OCI-LY7 (cell line): ENCODE measurements around the gene ZDHHC14. TPM values are rescaled to one million over a fixed set of nuclear protein-coding genes. Genes with fewer than 3 reads are reported as not detected.

Experiments used
- BruUV-seq: library from RNA; stranded (reverse); fragments of 400-500 nt; replicated peaks from 2 replicates; lab custom pipeline; 2021; lab: Mats Ljungman, UMichigan
- CTCF ChIA-PET: fragments of 300-600 bp; sonication (Branson Sonifier 250); formaldehyde crosslinking; loops from one replicate; lab custom pipeline; 2022; ENCODE audit warnings: antibody characterized with exemption; ENCODE audit not compliant: unreplicated experiment; lab: Charles Lee
- POLR2A ChIA-PET: fragments of 300-600 bp; sonication (Branson Sonifier 250); formaldehyde crosslinking; loops from one replicate; lab custom pipeline; 2022; ENCODE audit warnings: antibody characterized with exemption; lab: Charles Lee
- DNase-seq: peaks from one replicate; pipeline ENCODE4 v3.0.0-alpha.2; 2015; ENCODE audit warnings: low spot score
- H2AFZ ChIP-seq: fragments of 200-600 bp; sonication (generic), shearing (Covaris generic); 2 replicates; pipeline ENCODE4 v1.6.1; 2014; ENCODE audit warnings: mild to moderate bottlenecking, antibody characterized with exemption, low read length, moderate library complexity
- H3K27ac ChIP-seq: fragments of 200-600 bp; sonication (generic); 2 replicates; pipeline ENCODE4 v1.5.1; 2014; ENCODE audit warnings: mixed run types, low read depth, mild to moderate bottlenecking, moderate library complexity, low read length, inconsistent platforms; ENCODE audit not compliant: poor library complexity, severe bottlenecking
- H3K36me3 ChIP-seq: fragments of 200-600 bp; sonication (generic); 2 replicates; pipeline ENCODE4 v1.6.1; 2014; ENCODE audit warnings: mild to moderate bottlenecking, antibody characterized with exemption, low read length, moderate library complexity, mixed read lengths; ENCODE audit not compliant: insufficient read depth
- H3K4me1 ChIP-seq: fragments of 200-600 bp; sonication (generic); 2 replicates; pipeline ENCODE4 v1.5.1; 2014; ENCODE audit warnings: mild to moderate bottlenecking, low read length; ENCODE audit not compliant: insufficient read depth, poor library complexity, severe bottlenecking
- H3K4me2 ChIP-seq: fragments of 200-600 bp; sonication (generic); 2 replicates; pipeline ENCODE4 v1.6.1; 2014; ENCODE audit warnings: mild to moderate bottlenecking, low read length
- H3K4me3 ChIP-seq: fragments of 200-600 bp; sonication (generic); 2 replicates; pipeline ENCODE4 v1.5.1; 2014; ENCODE audit warnings: mild to moderate bottlenecking, low read depth, low read length; ENCODE audit not compliant: poor library complexity, severe bottlenecking
- H3K79me2 ChIP-seq: fragments of 200-600 bp; sonication (generic); 2 replicates; pipeline ENCODE4 v1.6.1; 2016; ENCODE audit warnings: low read depth, mild to moderate bottlenecking, low read length, moderate library complexity, mixed read lengths; ENCODE audit not compliant: insufficient read depth
- H3K9me2 ChIP-seq: fragments of 200-600 bp; sonication (generic); 2 replicates; pipeline ENCODE4 v1.6.1; 2016; ENCODE audit warnings: mild to moderate bottlenecking, low read length, mixed read lengths; ENCODE audit not compliant: insufficient read depth
- H3K9me3 ChIP-seq: fragments of 200-600 bp; sonication (generic); 2 replicates; pipeline ENCODE4 v1.6.1; 2014; ENCODE audit warnings: mild to moderate bottlenecking, mixed run types, low read length, mixed read lengths
- H4K20me1 ChIP-seq: fragments of 200-600 bp; sonication (generic); 2 replicates; pipeline ENCODE4 v1.6.1; 2014; ENCODE audit warnings: mild to moderate bottlenecking, antibody characterized with exemption, low read length, moderate library complexity, mixed read lengths; ENCODE audit not compliant: insufficient read depth
- CTCF ChIP-seq: fragments of 200-600 bp; sonication (generic); conservative IDR thresholded peaks from 2 replicates; pipeline ENCODE4 v1.5.1; 2014; ENCODE audit warnings: mild to moderate bottlenecking, antibody characterized with exemption, low read length, moderate library complexity, mixed read lengths
- EZH2phosphoT487 ChIP-seq: fragments of 200-600 bp; sonication (generic); IDR thresholded peaks from 2 replicates; pipeline ENCODE4 v1.6.1; 2018; ENCODE audit warnings: low read depth, borderline replicate concordance, mild to moderate bottlenecking, mixed run types, antibody characterized with exemption, low read length, moderate library complexity, mixed read lengths
- intact Hi-C: fragments of 100-400 bp; cut with micrococcal nuclease; formaldehyde crosslinking; loops from one replicate; pipeline ENCODE4 v1.10.0; 2022; ENCODE audit not compliant: unreplicated experiment
- total RNA-seq, 2 experiments: library from RNA; depleted of rRNA in 1 of 2; stranded (reverse); fragments of >200 nt in 1 of 2; shearing (Covaris generic) in 1 of 2; gene quantifications; 2 replicates each; pipeline ENCODE4 v1.2.3, GENCODE V29; 2014 to 2022

ZDHHC14 gene
- total RNA-seq, 2 experiments from 2014 or later, result 0.69 to 3.0 TPM

- no peaks in the 10 kb centered on the region for H4K20me1 ChIP-seq
- intact Hi-C loops, result no loop called here
- H3K4me2 ChIP-seq, result no peak overlapping the region
- no peak overlapping the region for H3K27ac ChIP-seq
- H3K9me2 ChIP-seq, result no peaks in the 10 kb centered on the region
- H3K36me3 ChIP-seq, result no peaks in the 10 kb centered on the region
- H3K9me3 ChIP-seq, result no peaks in the 10 kb centered on the region
- H3K4me1 ChIP-seq, result no peaks in the 10 kb centered on the region
- no peaks in the 10 kb centered on the region for H3K79me2 ChIP-seq
- DNase-seq, result no peak
- H3K4me3 ChIP-seq, result no peak overlapping the region
- ChIA-PET POLR2A (no interaction called here), CTCF (no interaction called here)
- TF ChIP-seq EZH2phosphoT487 (no peak), CTCF (no peak)
- BruUV-seq, result no TSS peak
- no peak overlapping the region for H2AFZ ChIP-seq
These were observed 271.8 kb downstream of the ZDHHC14 start for GRCh38 chr6:157652601-157653363.

GRCh38 chr6:157653521-157653920 is 272.5 kb downstream of the ZDHHC14 start:
- no peaks in the 10 kb centered on the region for H3K9me2 ChIP-seq
- H3K4me3 ChIP-seq, result no peak overlapping the region
- DNase-seq, result no peak
- no peaks in the 10 kb centered on the region for H4K20me1 ChIP-seq
- H2AFZ ChIP-seq, result no peak overlapping the region
- H3K9me3 ChIP-seq, result no peaks in the 10 kb centered on the region
- H3K79me2 ChIP-seq, result no peaks in the 10 kb centered on the region
- no peak overlapping the region for H3K27ac ChIP-seq
- ChIA-PET CTCF (no interaction called here), POLR2A (no interaction called here)
- H3K36me3 ChIP-seq, result no peaks in the 10 kb centered on the region
- no peaks in the 10 kb centered on the region for H3K4me1 ChIP-seq
- TF ChIP-seq CTCF (no peak), EZH2phosphoT487 (no peak)
- intact Hi-C loops, result no loop called here
- H3K4me2 ChIP-seq, result no peak overlapping the region
- BruUV-seq, result no TSS peak

GRCh38 chr6:157655139-157655538 is 274.1 kb downstream of the ZDHHC14 start:
- no peak for TF ChIP-seq EZH2phosphoT487
- no peak for TF ChIP-seq CTCF
- no peak for DNase-seq
- Histone ChIP-seq H3K36me3 (no peaks in the 10 kb centered on the region), H3K4me1 (no peaks in the 10 kb centered on the region), H3K79me2 (no peaks in the 10 kb centered on the region), H3K4me3 (no peak overlapping the region), H4K20me1 (no peaks in the 10 kb centered on the region), H3K9me2 (no peaks in the 10 kb centered on the region), H2AFZ (no peak overlapping the region), H3K9me3 (no peaks in the 10 kb centered on the region), H3K4me2 (no peak overlapping the region), H3K27ac (no peak overlapping the region)
- CTCF ChIA-PET, result no interaction called here
- intact Hi-C loops, result no loop called here
- no TSS peak for BruUV-seq
- POLR2A ChIA-PET, result interaction anchor here (0.7 kb wide), 1 partner anchor 145 kb away, joined by 3 read pairs; no protein-coding TSS in a partner anchor
